Measurements from ENCODE around the gene RNU1-2. TPM values are rescaled to one million over a fixed set of nuclear protein-coding genes. Genes with fewer than 3 reads are reported as not detected.

RNU1-2 gene
- total RNA-seq, 1 experiment from 2014 or later: 1,866 TPM

DNA sequence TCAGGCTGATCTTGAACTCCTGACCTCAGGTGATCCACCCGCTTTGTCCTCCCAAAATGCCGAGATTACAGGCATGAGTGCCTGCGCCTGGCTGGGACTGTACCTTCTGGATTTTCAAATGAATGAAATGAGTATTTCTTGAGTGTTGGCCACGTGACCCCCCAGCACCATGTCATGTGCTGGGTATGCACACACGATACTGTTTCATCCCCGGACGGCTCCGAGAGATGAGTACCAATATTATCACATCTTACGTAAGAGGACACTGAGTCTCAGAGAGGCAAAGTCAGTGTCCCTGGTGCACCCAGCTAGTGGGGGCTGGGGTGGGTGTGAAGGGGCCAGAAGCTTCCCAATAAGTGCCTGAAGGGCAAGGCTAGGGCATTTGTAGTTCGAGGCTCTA, 25.2 kb downstream of the RNU1-2 start:
- no peak for DNase-seq (ENCODE audit: low spot score)
- BruUV-seq (replicated peaks): no TSS peak
- no peak for TF ChIP-seq EZH2 (IDR thresholded peaks at IDR 0.05; ENCODE audit: borderline replicate concordance, low read depth, low read length, poor library complexity, severe bottlenecking)
- no peak for TF ChIP-seq CTCF (conservative IDR thresholded peaks at IDR 0.05; ENCODE audit: low read depth, low read length)
- Histone ChIP-seq H3K27ac (ENCODE audit: low read depth, low read length, poor library complexity, severe bottlenecking) (no peak overlapping the region), H3K36me3 (ENCODE audit: insufficient read depth, low read length, poor library complexity, severe bottlenecking) (no peaks in the 10 kb centered on the region), H3K4me1 (ENCODE audit: insufficient read depth, low read length, poor library complexity, severe bottlenecking) (peaks cover 13% of the 10 kb centered on the region), H3K27me3 (replicated peaks; ENCODE audit: insufficient read depth, low read depth, low read length, poor library complexity) (no peaks in the 10 kb centered on the region), H3K9me3 (ENCODE audit: low read depth, low read length, poor library complexity, severe bottlenecking) (no peaks in the 10 kb centered on the region), H3K4me3 (ENCODE audit: low read depth, low read length, poor library complexity, severe bottlenecking) (no peak overlapping the region)
- intact Hi-C loops (cut with micrococcal nuclease; ENCODE audit: unreplicated experiment): no loop called here
- ChIA-PET CTCF (interaction anchor here (0.5 kb wide), 1 partner anchor 30 kb away, joined by 5 read pairs; no protein-coding TSS in a partner anchor), POLR2A (ENCODE audit: low non-redundant PET) (no interaction called here)

GRCh38 chr1:16921391-16922185, 25.8 kb downstream of the RNU1-2 start, which contains the start of gene CROCC:
TSS of gene CROCC (plus strand) at chr1:16921931. CDS start at chr1:16922019, 88 bp downstream.
- BruUV-seq (replicated peaks): no TSS peak
- intact Hi-C loops (cut with micrococcal nuclease; ENCODE audit: unreplicated experiment): no loop called here
- Histone ChIP-seq H3K9me3 (ENCODE audit: low read depth, low read length, poor library complexity, severe bottlenecking) (no peaks in the 10 kb centered on the region), H3K27ac (ENCODE audit: low read depth, low read length, poor library complexity, severe bottlenecking) (peak within 1 kb of the TSS; percentile 17), H3K4me3 (ENCODE audit: low read depth, low read length, poor library complexity, severe bottlenecking) (peak within 1 kb of the TSS; percentile 44), H3K27me3 (replicated peaks; ENCODE audit: insufficient read depth, low read depth, low read length, poor library complexity) (no peaks in the 10 kb centered on the region), H3K36me3 (ENCODE audit: insufficient read depth, low read length, poor library complexity, severe bottlenecking) (no peaks in the 10 kb centered on the region), H3K4me1 (ENCODE audit: insufficient read depth, low read length, poor library complexity, severe bottlenecking) (peaks cover 13% of the 10 kb centered on the region)
- peak; percentile 79 for DNase-seq (ENCODE audit: low spot score)
- TF ChIP-seq EZH2 (IDR thresholded peaks at IDR 0.05; ENCODE audit: borderline replicate concordance, low read depth, low read length, poor library complexity, severe bottlenecking) (no peak), CTCF (conservative IDR thresholded peaks at IDR 0.05; ENCODE audit: low read depth, low read length) (no peak; the same call in 1 of the 2 replicates)
- CTCF ChIA-PET: no interaction called here
- POLR2A ChIA-PET (ENCODE audit: low non-redundant PET): no interaction called here

DNA sequence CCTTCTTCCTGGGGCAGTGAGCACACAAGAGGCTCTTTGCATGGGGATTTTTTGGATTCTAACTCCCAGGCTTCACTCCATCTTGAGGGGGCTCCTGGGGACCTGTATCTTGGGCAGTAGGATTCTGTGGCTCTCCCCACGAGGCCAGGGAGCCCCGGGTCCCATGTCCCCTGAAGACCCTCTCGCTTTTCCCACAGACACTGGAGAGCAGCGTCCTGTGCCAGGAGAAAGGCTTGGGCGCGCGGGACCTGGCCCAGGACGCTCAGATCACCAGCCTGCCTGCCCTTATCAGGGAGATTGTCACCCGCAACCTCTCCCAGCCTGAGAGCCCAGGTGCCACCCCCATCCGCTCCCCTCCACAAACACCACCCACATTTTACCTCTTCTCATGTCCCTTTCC, 26.7 kb downstream of the RNU1-2 start:
- BruUV-seq (replicated peaks): no TSS peak
- Histone ChIP-seq H3K27ac (ENCODE audit: low read depth, low read length, poor library complexity, severe bottlenecking) (peak overlapping the region; percentile 17), H3K36me3 (ENCODE audit: insufficient read depth, low read length, poor library complexity, severe bottlenecking) (no peaks in the 10 kb centered on the region), H3K4me1 (ENCODE audit: insufficient read depth, low read length, poor library complexity, severe bottlenecking) (peaks cover 13% of the 10 kb centered on the region), H3K4me3 (ENCODE audit: low read depth, low read length, poor library complexity, severe bottlenecking) (peak overlapping the region; percentile 44), H3K27me3 (replicated peaks; ENCODE audit: insufficient read depth, low read depth, low read length, poor library complexity) (no peaks in the 10 kb centered on the region), H3K9me3 (ENCODE audit: low read depth, low read length, poor library complexity, severe bottlenecking) (no peaks in the 10 kb centered on the region)
- POLR2A ChIA-PET (ENCODE audit: low non-redundant PET): no interaction called here
- no peak for DNase-seq (ENCODE audit: low spot score)
- CTCF ChIA-PET: no interaction called here
- no peak for TF ChIP-seq EZH2 (IDR thresholded peaks at IDR 0.05; ENCODE audit: borderline replicate concordance, low read depth, low read length, poor library complexity, severe bottlenecking)
- TF ChIP-seq CTCF (conservative IDR thresholded peaks at IDR 0.05; ENCODE audit: low read depth, low read length): no peak
- intact Hi-C loops (cut with micrococcal nuclease; ENCODE audit: unreplicated experiment): no loop called here
